ENCODE data around the gene EML5. TPM values are rescaled to one million over a fixed set of nuclear protein-coding genes. Genes with fewer than 3 reads are reported as not detected.

EML5 gene
- total RNA-seq, 1 experiment from 2014 or later = 0.52 TPM

DNA sequence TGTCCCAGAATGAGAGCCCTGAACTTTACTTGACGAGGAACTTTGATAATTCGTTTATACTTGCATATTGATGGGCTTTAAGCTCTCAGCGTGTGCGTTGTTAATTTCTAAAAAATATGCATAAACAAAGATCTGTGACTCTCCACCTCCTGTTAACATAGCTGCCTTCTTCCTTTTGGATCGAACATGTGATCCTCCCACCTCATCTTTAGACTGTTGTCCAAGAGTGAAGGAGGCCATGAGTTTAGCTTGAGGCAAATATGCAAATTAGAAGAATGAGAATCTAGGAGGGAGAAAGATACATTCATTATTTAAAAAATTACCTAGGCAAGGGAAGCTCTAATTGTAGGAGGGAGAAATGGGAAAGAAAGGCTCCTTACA, 32.3 kb upstream of the EML5 start:
- DNase-seq = no peak
- BruUV-seq (replicated peaks) = TSS peak; percentile 41
- CTCF ChIA-PET = interaction anchor here (0.5 to 0.7 kb wide), 3 partner anchors 187 to 1610 kb away, joined by 3 to 4 read pairs (median 3); no protein-coding TSS in a partner anchor
- peak overlapping the region; percentile 97 for H3K27ac Mint-ChIP-seq (ENCODE audit: unreplicated experiment)
- H3K9me3 Mint-ChIP-seq (ENCODE audit: low read depth, unreplicated experiment) = no peaks in the 10 kb centered on the region
- H3K4me1 Mint-ChIP-seq (ENCODE audit: low read depth, unreplicated experiment) = peaks cover 9% of the 10 kb centered on the region
- intact Hi-C loops (cut with micrococcal nuclease; ENCODE audit: unreplicated experiment) = no loop called here
- peaks cover 5% of the 10 kb centered on the region for H3K27me3 Mint-ChIP-seq (ENCODE audit: unreplicated experiment)
- TF ChIP-seq, protein P1, sequence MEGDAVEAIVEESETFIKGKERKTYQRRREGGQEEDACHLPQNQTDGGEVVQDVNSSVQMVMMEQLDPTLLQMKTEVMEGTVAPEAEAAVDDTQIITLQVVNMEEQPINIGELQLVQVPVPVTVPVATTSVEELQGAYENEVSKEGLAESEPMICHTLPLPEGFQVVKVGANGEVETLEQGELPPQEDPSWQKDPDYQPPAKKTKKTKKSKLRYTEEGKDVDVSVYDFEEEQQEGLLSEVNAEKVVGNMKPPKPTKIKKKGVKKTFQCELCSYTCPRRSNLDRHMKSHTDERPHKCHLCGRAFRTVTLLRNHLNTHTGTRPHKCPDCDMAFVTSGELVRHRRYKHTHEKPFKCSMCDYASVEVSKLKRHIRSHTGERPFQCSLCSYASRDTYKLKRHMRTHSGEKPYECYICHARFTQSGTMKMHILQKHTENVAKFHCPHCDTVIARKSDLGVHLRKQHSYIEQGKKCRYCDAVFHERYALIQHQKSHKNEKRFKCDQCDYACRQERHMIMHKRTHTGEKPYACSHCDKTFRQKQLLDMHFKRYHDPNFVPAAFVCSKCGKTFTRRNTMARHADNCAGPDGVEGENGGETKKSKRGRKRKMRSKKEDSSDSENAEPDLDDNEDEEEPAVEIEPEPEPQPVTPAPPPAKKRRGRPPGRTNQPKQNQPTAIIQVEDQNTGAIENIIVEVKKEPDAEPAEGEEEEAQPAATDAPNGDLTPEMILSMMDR (IDR thresholded peaks at IDR 0.05; ENCODE audit: unreplicated experiment) = no peak
- peak overlapping the region; percentile 75 for H3K4me3 Mint-ChIP-seq (ENCODE audit: low read depth, unreplicated experiment)
- H3K36me3 Mint-ChIP-seq (ENCODE audit: insufficient read depth, unreplicated experiment) = peaks cover 16% of the 10 kb centered on the region

DNA sequence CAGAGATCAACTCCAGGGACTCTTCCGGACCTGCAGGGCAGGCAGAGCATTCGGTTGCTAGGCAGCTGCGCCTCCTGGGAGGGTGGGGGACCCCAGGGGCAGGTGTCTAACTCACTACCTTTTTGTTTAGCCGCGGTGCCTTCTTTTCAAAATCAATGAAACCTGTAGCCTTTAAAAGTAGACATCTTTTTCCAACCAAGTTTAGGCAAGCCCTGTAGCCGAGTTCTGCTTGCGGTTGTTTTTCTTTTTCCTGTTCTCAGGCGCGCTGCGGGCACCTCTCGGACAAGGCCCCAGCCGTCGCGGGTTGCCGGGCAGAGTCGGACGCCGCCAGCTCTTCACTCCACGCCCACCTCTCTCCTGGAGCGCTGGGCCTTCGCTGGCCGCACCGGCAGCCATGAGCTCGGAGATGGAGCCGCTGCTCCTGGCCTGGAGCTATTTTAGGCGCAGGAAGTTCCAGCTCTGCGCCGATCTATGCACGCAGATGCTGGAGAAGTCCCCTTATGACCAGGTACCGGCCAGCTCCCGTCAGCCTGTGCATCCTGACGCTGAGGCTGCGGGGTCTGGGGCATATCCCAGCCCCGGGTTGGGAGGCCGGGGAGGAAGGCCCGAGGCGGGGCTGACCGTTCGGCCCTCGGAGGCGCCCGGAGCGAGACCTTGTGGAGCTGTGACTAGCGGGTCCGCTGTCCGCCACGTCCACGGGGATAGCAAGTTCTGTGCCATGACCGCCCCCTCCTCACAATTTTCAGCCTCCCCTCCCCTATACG, 31.7 kb upstream of the EML5 start, which contains the start of gene TTC8:
Gene TTC8, plus strand, starts transcription at position 338 of the 764 bp plus-strand sequence. Its CDS starts 57 bp downstream, at position 395.
- peak within 1 kb of the TSS; percentile 97 for H3K27ac Mint-ChIP-seq (ENCODE audit: unreplicated experiment)
- no peaks in the 10 kb centered on the region for H3K9me3 Mint-ChIP-seq (ENCODE audit: low read depth, unreplicated experiment)
- CTCF ChIA-PET = interaction anchor here (0.5 to 0.7 kb wide), 3 partner anchors 188 to 1609 kb away, joined by 3 to 4 read pairs (median 3); no protein-coding TSS in a partner anchor
- TF ChIP-seq, protein P1 (IDR thresholded peaks at IDR 0.05; ENCODE audit: unreplicated experiment) = no peak
- peak; percentile 84 for DNase-seq
- no TSS peak for BruUV-seq (replicated peaks)
- peaks cover 16% of the 10 kb centered on the region for H3K36me3 Mint-ChIP-seq (ENCODE audit: insufficient read depth, unreplicated experiment)
- H3K4me3 Mint-ChIP-seq (ENCODE audit: low read depth, unreplicated experiment) = peak within 1 kb of the TSS; percentile 75
- peaks cover 9% of the 10 kb centered on the region for H3K4me1 Mint-ChIP-seq (ENCODE audit: low read depth, unreplicated experiment)
- intact Hi-C loops (cut with micrococcal nuclease; ENCODE audit: unreplicated experiment) = no loop called here
- H3K27me3 Mint-ChIP-seq (ENCODE audit: unreplicated experiment) = peaks cover 11% of the 10 kb centered on the region

DNA sequence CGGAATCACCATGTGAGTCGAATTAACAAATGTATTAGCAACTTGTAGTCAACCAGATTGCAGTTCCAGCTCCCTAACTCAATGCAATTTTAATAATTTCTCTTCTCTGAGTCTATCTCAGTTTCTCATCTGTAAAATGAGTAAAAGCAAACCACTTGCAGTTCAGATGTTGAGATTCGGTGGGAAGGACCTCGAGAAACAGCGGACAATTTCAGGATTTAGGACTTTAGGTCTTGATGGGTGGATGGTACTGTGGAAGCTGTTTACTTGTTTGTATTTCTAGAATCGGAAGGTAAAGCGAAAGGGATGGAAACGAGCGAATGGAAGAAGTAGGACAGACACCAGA, 31.2 kb upstream of the EML5 start:
- H3K36me3 Mint-ChIP-seq (ENCODE audit: insufficient read depth, unreplicated experiment) = peaks cover 16% of the 10 kb centered on the region
- H3K27ac Mint-ChIP-seq (ENCODE audit: unreplicated experiment) = peak overlapping the region; percentile 97
- no TSS peak for BruUV-seq (replicated peaks)
- peaks cover 16% of the 10 kb centered on the region for H3K27me3 Mint-ChIP-seq (ENCODE audit: unreplicated experiment)
- TF ChIP-seq, protein P1 (IDR thresholded peaks at IDR 0.05; ENCODE audit: unreplicated experiment) = no peak
- peaks cover 9% of the 10 kb centered on the region for H3K4me1 Mint-ChIP-seq (ENCODE audit: low read depth, unreplicated experiment)
- H3K4me3 Mint-ChIP-seq (ENCODE audit: low read depth, unreplicated experiment) = peak overlapping the region; percentile 75
- H3K9me3 Mint-ChIP-seq (ENCODE audit: low read depth, unreplicated experiment) = no peaks in the 10 kb centered on the region
- DNase-seq = no peak
- intact Hi-C loops (cut with micrococcal nuclease; ENCODE audit: unreplicated experiment) = no loop called here
- CTCF ChIA-PET = no interaction called here

DNA sequence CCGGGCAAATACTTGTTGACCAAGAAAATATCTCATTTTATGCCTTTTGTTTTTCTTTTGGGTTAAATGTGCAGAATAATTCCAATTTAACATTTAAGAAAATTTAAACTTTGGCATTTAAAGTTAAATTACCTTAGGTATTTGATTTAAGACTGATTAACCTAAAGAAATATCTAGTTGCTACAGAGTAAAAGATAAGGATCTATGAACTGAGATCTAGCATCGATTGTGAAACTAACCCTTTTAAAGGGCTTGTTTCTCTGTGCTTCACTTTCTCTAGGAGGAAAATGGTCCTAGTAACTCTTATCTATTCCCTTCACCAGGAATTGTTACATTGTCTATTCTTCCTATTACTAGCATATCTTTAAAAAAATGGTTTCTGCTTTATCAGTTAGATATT, 29.1 kb upstream of the EML5 start:
- Mint-ChIP-seq H3K27me3 (ENCODE audit: unreplicated experiment) (peaks cover 29% of the 10 kb centered on the region), H3K4me1 (ENCODE audit: low read depth, unreplicated experiment) (peaks cover 9% of the 10 kb centered on the region), H3K4me3 (ENCODE audit: low read depth, unreplicated experiment) (no peak overlapping the region), H3K9me3 (ENCODE audit: low read depth, unreplicated experiment) (no peaks in the 10 kb centered on the region), H3K36me3 (ENCODE audit: insufficient read depth, unreplicated experiment) (peaks cover 16% of the 10 kb centered on the region), H3K27ac (ENCODE audit: unreplicated experiment) (no peak overlapping the region)
- TF ChIP-seq, protein P1 (IDR thresholded peaks at IDR 0.05; ENCODE audit: unreplicated experiment) = no peak
- intact Hi-C loops (cut with micrococcal nuclease; ENCODE audit: unreplicated experiment) = no loop called here
- DNase-seq = no peak
- no TSS peak for BruUV-seq (replicated peaks)
- CTCF ChIA-PET = no interaction called here

Data from Calu3 (cell line).